IPS DF 19.7 (cell line): ENCODE results near the gene HNF4A.

Experiments used
- DNase-seq: peaks from one replicate; pipeline ENCODE4 v3.0.0-alpha.2; 2013; ENCODE audit warnings: low read depth, low spot score

Gene HNF4A

DNA sequence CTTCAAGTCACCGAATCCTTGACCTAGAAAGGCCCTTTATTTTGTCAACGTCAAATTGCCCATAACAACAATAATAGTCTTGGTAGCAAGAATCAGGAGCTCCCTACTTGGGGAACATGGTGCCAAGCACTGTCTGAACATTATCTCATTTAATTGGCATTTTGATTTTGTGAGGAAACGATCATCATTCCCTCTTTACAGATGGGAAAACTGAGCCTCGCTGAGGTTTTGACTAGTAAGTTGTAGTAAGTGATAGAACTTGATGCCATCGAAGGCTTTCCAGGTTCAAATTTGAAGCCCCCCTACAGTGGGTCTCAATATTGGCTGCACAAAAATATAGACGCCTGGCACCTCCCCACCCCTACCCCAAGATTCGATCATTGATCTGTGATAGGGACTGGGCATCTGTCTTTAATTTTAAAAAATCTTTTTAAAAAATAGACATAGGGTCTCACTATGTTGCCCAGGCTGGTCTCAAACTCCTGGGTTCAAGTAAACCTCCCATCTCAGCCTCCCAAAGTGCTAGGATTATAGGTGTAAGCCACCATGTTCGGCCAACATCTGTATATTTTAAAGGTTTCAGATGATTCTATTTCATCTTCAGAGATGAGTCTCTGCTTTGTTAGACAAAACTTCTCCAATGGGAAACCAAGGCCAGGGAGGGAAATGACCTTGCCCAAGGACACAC is 36.7 kb downstream of the HNF4A start:
- DNase-seq = no peak

DNA sequence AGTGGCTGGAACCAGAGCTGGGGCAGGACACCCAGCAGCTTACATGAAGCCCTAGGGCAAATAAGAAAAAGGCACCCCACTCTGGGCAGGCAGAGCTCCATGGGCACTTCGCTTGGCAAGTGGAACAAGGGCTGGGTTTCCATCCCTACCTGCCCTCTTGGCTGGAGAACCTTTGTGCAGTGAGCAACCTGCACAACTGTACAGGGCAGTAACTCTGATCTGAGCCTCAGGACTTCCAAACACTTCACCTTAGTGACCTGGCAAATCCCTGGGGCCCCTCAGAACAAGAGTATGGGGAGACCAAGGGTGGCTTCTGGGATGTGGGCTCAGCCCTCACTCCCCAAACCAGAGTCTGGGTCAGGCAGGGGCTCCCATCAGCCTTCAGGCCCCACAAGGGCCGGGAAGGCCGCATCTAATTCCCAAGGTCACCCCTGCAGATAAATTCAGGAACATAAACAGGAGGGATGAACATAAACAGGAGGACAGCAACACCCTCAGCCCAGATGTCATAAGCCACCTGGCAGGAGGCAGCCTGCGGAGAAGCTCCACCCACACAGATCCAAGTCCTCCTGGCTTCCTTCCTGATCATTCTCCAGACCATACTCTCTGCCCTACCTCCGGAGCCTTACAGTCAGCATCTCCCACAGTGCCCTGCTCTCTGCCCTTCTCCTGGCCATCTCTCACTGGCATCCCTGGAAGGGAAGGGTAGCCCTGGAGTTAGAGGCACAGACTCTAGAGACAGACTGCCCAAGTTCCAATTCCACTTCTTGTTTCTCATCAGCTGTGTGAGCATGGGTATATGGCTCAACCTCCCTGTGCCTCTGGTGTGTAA is 37.5 kb downstream of the HNF4A start:
- DNase-seq = no peak

DNA sequence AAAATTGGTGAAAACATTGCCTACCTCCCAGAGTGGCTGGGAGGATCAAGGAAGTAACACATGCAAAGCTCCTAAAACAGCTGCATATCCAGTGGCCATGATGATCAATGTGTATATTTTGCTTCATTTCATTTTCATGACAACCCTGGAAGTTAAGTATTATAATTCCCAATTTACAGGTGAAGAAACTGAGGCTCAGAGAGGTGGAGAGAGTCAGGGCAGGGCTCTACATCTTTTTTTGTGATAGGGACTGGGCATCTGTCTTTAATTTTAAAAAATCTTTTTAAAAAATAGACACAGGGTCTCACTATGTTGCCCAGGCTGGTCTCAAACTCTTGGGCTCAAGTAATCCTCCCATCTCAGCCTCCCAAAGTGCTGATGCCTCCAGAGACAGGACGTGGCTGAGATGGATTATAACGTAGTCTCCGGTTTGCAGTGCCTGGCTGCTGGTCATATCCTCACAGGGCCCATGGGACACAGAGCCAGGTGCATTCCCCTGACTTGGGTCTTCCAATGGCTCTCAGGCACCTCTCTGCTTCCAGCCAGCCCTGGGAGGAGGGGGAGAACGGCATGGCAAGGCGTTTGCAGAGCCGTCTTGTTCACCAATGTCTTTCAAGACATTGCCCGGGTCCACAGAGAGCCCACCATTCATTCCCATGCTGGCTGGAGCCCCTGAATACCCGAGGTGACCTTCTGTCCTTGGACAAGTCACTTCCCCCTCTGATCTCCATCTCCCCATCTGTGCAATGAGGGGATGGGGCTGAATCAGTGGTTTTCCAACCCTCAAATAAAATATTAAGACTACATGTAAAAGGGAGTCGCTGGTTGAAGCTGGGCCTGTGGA is 38.3 kb downstream of the HNF4A start:
- DNase-seq = no peak

DNA sequence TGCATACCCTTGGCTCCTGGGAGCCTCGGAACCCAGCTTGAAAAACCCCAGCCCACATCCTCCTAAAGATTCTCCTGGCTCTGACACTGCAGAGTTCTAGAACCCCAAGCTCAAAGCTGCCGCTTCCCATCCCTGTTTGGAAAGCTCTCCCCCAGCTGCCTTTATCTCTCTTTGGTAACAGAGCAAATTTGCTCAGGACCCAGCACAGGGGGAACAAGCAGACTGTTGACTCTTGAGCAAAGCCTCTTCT is 38.9 kb downstream of the HNF4A start:
- DNase-seq = no peak

DNA sequence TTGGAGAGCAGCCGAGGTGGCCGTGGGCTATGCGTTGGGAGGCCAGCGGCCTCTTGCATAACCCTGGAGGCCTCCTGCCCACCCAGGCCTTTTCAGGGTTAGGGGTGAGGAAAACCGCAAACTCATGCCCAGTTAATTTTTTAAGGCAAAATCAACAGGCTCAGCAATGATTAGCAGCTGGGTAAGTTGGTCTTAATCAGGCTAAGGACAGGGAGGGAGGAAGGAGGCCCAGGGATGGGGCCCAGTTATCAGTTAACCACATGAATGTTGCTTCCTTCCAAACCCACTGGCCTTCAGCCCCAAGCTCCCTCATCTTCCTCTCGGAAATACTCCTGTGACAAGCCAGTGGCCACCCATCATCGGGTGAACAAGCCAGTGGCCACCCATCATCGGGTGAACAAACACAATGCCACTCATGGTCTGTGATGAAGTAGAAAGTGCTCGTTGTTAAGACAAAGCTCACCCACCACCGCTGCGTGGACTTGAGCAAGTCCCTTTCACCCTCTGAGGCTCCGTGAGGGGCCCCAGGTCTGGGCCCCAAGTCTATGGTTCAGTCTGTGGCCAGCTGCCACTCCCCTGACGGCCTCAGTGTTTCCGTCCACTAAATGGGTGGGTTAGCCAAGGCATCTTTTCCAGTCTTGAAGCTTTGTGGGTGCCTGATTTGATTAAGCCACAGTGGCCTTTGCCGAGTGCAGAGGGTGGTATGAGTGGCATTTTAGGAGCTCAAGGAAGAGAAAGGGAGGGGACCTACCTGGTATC is 39.4 kb downstream of the HNF4A start:
- DNase-seq = no peak

DNA sequence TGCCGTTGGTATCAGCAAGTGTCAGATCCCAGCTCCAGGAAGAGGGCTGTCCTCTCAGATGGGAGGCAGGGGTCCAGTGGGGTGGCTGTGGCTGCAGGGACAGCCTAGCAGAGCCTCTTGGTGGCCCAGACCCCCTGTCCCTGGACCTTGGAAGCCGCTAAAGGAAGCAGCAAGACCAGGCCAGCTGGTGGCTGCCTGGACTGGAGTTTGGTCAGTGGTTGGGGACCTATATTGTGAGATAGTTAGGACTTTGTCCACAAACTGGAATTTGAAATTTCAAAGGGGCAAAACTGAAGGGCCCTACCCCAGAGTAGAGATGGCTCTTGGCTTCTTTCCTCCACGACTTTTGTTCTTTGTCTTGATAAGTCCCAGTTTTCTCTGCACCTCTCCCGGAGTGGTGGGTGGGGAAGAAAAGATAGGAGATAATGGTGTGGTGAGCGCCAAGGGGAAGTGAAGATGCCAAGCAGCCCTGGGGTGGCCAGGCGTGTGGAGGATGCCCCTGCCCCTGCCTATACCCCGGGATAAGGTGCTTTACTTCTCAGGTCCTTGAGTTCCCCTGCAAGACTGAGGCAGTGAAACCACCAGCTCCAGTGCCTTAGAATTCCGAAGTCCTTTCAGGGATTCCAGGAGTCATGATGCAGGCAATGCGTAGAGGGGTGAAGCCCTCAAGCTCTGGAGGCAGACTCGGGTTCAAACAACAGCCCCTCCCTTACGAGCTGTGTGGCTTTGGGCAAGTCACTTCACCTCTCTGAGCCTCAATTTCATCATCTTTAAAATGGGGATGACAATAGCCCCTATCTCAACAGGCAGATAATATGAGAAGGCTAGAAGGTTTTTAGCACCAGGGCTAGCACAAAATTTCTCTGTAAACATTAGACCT is 40.2 kb downstream of the HNF4A start:
- no peak for DNase-seq

DNA sequence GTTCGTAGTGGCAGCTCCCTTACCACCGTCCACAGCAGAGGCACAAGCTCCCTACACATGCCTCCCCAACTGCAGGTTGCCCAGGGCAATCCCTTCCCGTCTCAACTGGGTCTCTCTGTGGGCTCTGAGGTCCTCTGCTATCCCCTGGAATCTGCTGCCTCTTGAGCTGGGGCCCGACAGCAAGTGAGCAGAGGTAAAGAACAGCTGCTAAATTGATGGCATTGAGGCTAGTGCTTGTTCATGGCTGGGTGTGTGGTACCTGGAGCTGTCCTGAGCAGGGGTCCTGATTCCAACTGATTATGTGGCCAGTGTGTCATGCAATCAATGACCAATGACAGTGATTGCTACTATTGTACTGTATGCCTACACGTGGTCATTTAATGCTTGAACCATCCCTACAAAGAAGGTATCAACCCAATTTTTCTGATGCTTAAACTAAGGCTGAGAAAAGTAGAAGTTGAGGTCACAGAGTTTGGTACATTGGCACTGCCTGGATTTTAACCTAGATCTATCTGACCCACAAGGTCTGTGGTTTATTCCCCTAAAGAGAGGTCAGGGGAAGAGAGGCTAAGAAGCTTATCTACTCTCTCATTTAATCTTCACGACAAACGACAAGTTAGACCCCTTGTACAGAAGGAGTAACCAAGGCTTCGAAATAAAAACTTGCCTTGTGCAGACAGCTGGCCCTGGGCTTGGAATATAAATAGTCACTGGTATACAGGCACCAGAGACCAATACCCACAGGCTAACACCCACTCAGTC is 41.1 kb downstream of the HNF4A start:
- DNase-seq = no peak

DNA sequence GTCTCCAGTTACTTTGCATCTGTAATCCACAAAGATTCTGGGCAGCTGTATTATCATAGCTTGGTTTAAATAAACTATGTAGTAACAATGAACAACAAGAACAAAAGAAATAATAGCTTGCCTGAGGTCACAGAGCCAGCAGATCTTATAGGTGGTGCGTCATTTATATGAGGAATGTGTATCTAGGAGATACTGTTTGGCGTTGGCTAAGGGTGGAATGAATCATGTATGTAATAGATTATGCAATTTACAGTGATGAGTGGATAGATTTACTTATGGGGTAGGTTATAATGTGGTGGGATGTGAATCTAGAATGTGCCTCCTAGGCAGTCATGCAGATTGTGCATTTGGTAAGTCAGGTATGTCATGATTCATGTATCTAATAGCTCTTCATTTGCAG is 42.8 kb downstream of the HNF4A start:
- no peak for DNase-seq

DNA sequence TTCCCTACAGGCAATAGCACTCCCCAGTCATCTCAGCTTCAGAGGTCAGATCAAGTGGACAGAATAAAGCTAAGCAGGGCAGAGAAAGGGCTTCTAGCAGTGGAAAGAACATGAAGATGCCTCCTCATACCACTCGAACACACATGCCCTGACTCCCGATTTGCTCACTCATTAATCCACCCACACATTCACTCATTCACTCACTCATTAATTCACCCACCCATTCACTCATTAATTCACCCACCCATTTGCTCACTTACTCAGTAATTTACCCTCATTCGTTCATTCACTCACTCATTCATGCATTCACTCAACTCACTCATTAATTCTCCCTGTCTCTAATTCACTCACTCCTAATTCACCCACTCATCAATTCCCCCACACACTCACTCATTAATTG is 43.9 kb downstream of the HNF4A start:
- no peak for DNase-seq

DNA sequence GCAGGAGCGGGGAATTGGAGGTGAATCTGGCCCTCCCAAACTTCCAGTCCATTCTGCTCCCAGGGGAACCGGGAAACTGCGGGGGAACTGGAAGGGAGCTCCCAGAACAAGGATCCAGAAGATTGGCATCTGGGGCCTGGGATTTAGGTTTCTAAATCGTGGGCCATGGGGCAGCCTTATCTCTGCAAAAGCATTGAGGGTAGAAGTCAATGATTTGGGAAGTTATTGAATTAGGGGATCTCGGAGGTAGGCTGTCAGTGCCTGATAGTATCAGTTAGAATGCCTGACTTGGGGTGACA is 45.1 kb downstream of the HNF4A start:
- DNase-seq = no peak

DNA sequence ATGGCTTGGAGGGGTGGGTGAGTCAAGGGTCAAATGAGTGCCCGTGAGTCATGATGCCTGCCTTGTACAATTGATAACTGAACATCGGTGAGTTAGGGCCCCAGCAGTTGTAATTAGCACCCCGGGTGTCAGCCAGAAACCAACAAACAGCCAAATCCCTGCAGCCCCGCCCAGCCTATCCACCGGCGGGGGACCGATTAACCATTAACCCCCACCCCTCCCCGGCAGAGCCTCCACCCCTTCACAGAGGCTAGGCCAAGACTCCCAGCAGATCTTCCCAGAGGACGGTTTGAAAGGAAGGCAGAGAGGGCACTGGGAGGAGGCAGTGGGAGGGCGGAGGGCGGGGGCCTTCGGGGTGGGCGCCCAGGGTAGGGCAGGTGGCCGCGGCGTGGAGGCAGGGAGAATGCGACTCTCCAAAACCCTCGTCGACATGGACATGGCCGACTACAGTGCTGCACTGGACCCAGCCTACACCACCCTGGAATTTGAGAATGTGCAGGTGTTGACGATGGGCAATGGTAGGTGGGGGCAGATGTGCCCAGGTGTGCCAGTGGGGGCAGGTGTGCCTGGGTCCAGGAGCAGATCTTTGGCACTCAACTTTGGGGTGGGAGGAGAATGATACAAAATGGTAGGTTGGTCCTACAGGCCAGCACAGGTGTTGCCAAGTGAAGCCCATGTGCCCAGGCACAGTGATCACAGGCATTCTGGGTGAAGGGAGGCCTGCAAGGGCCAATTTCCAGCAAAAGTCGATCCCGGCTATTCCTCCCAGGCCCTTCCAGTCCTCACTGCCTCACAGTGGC is 45.7 kb downstream of the HNF4A start:
- DNase-seq = no peak

DNA sequence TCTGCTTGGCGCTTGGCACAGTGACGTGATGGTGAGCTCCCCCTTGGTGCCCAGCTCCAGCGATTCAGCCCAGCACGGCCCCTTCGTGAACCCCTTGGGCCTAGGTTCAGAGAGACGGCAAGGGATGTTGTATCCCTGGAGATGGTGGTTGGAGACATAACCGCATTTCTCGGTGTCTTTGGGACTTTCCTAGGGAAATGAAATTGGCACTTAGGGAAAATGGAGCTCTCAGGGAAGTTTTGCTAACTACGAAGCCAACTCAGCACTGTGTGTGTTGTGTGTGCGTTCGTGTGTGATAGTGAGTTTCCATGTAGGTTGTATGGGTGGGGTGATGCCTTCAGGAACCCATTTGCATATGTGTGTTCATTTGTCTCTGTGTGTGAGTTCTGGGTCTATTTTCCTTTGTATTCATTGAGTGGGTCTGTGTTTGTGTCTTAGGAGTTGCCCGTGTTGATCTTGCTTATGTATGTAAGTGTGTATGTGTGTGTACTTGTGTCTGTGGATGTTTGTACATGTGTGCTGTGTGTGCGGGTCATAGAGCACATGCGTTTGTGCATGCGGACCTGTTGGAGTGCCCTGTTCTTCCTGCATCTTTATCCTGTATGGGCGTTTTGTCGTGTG is 46.4 kb downstream of the HNF4A start:
- no peak for DNase-seq

DNA sequence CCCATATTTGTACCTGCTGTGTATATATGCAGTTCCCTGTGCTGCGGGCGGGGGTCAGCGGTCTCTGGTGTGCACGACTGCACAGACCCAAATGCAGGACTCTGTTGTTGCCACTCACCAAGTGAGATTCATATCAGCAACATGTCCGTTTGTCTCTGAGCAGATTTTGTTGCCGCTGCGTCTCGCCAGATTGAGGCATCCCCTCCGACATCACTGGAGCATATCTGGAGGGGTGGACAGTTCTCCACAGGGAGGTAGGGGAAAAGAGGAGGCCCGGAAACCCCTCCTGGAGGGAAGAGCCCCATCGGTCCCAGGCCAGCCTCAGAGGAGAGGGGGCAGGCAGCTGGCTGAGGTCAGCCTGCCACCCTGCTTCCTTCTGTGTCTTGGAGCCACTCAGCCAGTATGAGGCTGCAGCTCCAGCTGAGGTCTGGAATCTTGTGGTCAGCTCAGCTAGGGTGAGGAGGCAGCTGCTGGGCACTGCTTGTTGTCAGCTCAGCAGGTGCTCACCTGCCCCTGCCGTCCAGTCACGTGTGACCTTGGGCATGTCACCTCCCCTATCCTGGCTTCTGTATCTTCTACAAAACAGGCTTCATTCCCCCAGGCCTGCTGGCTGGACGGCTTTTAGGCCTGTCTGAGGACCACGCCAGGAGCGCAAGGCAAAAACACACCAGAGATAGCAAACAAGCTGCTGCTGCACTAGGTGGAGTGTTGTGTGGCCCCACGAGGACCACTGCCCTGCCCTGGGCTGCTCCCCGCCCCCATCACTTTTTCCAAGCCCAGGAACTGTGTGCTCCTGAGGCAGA is 47.1 kb downstream of the HNF4A start:
- no peak for DNase-seq

DNA sequence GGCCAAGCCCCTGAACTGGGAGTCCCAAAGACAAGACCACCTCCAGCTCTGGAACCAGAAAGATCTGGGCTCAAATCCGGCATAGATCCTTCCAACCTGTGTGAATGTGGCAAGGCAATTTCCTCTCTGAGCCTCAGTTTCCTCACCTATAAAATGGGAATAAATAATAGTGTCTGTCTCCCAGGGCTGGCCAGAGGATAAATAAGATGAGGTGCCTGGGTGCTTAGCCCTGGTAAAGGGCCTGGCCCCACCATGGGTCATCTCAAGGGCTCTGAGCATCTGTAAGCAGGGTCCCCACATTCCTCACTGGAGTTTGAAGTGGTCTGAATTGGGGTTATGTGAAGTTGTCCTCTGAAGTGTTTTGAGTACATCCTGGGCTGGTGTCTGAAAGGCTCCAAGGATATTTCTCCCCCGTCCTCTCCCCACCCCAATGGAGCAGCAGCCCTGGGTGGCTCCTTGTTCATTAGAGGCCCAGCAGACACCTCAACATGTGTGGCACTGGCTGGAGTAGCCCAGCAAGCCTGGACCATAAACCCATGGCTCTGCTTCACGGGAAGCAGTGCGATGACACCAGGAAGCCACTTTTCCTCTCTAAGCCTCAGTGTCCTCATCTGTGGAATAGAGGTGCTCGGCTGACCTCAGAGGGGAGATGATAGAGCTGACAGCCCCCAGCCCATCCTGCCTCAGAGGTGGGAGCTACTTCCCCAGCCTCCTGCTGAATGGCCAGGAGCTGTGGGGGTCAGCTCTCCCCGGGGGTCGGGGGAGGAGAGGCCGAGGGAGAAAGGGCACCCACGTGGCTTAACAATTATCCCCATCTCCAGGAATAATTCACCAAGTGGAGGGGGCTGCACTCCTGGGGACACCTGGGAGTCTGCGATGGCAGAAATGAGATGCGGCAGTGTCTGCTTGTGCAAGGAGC is 48.0 kb downstream of the HNF4A start:
- no peak for DNase-seq

DNA sequence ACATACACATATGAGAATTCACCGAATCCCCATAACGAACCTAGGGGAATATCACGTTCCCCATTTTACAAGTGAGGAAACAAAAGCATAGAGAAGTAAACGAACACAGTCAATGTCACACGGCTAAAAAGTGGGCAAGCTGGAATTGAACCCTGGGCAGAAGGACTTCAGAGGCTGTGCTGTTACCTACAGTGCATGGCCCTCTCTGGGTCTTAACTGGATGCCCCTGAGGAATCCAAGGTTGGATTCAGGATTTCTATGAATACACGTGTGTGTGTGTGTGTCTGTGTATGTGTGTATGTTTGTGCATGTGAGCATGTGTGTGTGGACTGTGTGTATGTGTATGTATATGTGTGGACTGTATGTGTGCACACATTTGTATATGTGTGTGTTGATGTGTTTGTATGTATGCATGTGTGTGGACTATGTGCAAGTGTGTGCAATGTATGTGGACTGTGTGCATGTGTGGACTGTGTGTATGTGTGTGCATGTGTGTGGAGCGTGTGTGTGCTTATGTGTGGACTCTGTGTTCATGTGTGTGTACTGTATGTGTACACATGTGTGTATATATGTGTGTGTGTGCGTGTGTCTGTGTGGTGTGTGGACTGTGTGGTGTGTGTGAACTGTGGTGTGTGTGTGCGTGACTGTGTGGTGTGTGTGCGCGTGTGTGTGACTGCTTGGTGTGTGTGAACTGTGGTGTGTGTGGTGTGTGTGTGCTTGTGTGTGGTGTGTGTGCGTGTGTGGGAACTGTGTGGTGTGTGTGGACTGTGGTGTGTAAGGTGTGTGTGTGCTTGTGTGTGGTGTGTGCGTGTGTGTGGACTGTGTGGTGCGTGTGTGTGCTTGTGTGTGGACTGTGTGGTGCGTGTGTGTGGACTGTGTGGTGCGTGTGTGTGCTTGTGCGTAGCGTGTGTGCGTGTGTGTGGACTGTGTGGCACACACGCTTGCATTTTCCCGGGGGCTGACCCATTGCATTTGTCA is 49.0 kb downstream of the HNF4A start:
- DNase-seq = no peak

DNA sequence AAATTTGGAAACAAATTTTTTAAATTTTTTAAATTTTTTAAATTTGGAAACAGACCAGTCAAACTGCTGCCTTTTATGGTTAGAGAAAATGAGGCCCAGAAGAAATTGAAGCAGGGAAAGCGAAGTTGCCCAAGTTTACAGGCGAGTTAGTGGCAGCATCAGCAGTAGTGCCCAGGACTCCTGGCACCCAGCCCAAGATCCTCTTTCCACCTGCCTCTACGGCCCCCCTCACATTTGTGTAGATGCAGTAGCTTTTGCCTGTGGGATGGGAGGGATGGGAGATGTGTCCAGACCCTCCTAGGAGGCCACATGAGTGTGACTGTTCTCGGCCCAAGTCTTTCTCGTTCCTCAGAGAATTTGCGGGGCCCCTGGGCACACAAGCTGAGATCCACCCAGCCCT is 49.8 kb downstream of the HNF4A start:
- DNase-seq = no peak
